Endothelial cell of umbilical vein (primary cell): ENCODE results near the gene MED12L. TPM values are rescaled to one million over a fixed set of nuclear protein-coding genes. Genes with fewer than 3 reads are reported as not detected.

Source experiments
- BruUV-seq: library from RNA; stranded (reverse); fragments of 400-500 nt; replicated peaks from 2 replicates; lab custom pipeline; 2021; lab: Mats Ljungman, UMichigan
- CTCF ChIA-PET: fragments of 300-600, 350-600 bp; sonication (Branson Sonifier 250); formaldehyde crosslinking; loops from one replicate; lab custom pipeline; 2021; ENCODE audit warnings: antibody characterized with exemption, inconsistent platforms; lab: Charles Lee
- POLR2A ChIA-PET: fragments of 300-600, 350-600 bp; sonication (Branson Sonifier 250); formaldehyde crosslinking; loops from one replicate; lab custom pipeline; 2021; ENCODE audit warnings: antibody characterized with exemption, inconsistent platforms; lab: Charles Lee
- DNase-seq: peaks from one replicate; pipeline ENCODE4 v3.0.0-alpha.2; 2011; ENCODE audit warnings: low read depth, low spot score
- FAIRE-seq: peaks from 2 replicates; lab custom pipeline; 2011; peaks lifted over from hg19 to GRCh38; lab: Jason Lieb, UNC
- H2AFZ ChIP-seq: 2 replicates; pipeline ENCODE4 v1.6.0; 2012; ENCODE audit warnings: low read depth, low read length, control low read depth, inconsistent platforms
- H3K27ac ChIP-seq: 2 replicates; pipeline ENCODE4 v1.5.1; 2011; ENCODE audit warnings: low read depth, mild to moderate bottlenecking, control low read depth, low read length, moderate library complexity; ENCODE audit not compliant: insufficient read depth
- H3K27me3 ChIP-seq, 2 experiments: 2 replicates each; pipeline versions ENCODE4 v1.6.0 to v1.6.1; 2011; ENCODE audit warnings: low read length in 2 of 2, mixed read lengths in 1 of 2; ENCODE audit not compliant: control insufficient read depth in 2 of 2, insufficient read depth in 2 of 2
- H3K36me3 ChIP-seq, 2 experiments: 2 replicates in 1 of 2; 3 replicates in 1 of 2; pipeline ENCODE4 v1.5.1; 2011; ENCODE audit warnings: low read length in 2 of 2, mild to moderate bottlenecking in 1 of 2, moderate library complexity in 1 of 2; ENCODE audit not compliant: control insufficient read depth in 2 of 2, insufficient read depth in 2 of 2; ENCODE audit errors: extremely low read depth in 1 of 2
- H3K4me1 ChIP-seq: 3 replicates; pipeline ENCODE4 v1.5.1; 2011; ENCODE audit warnings: mild to moderate bottlenecking, low read length; ENCODE audit not compliant: control insufficient read depth, insufficient read depth; ENCODE audit errors: extremely low read depth
- H3K4me2 ChIP-seq: 2 replicates; pipeline ENCODE4 v1.6.1; 2011; ENCODE audit warnings: low read length, control low read depth, mixed read lengths; ENCODE audit not compliant: insufficient read depth
- H3K4me3 ChIP-seq, 3 experiments: fragments of 200-600 bp in 1 of 3; sonication (generic), shearing (Covaris generic) in 1 of 3; replicated peaks in 1 of 3; 2 replicates each; pipeline ENCODE4 v1.5.1; 2011 to 2016; ENCODE audit warnings: control low read depth in 3 of 3, low read length in 3 of 3, mild to moderate bottlenecking in 2 of 3, inconsistent platforms in 1 of 3, low read depth in 1 of 3, moderate library complexity in 1 of 3; ENCODE audit not compliant: insufficient read depth in 1 of 3
- H3K79me2 ChIP-seq: 2 replicates; pipeline ENCODE4 v1.6.0; 2012; ENCODE audit warnings: low read length, inconsistent platforms; ENCODE audit not compliant: control insufficient read depth, insufficient read depth
- H3K9ac ChIP-seq: replicated peaks from 2 replicates; pipeline ENCODE3; 2011; ENCODE audit warnings: low read length, control low read depth; ENCODE audit not compliant: insufficient read depth; ENCODE audit errors: extremely low read depth
- H3K9me1 ChIP-seq: replicated peaks from 3 replicates; pipeline ENCODE4 v1.6.0; 2011; ENCODE audit warnings: mild to moderate bottlenecking, low read length; ENCODE audit not compliant: control insufficient read depth, insufficient read depth; ENCODE audit errors: extremely low read depth
- H3K9me3 ChIP-seq: replicated peaks from 2 replicates; pipeline ENCODE4 v1.5.1; 2012; ENCODE audit warnings: low read length, inconsistent platforms; ENCODE audit not compliant: control insufficient read depth, insufficient read depth
- H4K20me1 ChIP-seq: replicated peaks from 2 replicates; pipeline ENCODE3; 2011; ENCODE audit warnings: mild to moderate bottlenecking, low read length; ENCODE audit not compliant: control insufficient read depth, insufficient read depth; ENCODE audit errors: extremely low read depth
- EZH2 ChIP-seq: IDR thresholded peaks from 2 replicates; pipeline ENCODE4 v1.6.1; 2012; ENCODE audit warnings: borderline replicate concordance, low read depth, mild to moderate bottlenecking, moderate library complexity, low read length, inconsistent platforms; ENCODE audit not compliant: severe bottlenecking
- FOS ChIP-seq: IDR thresholded peaks from 2 replicates; pipeline ENCODE4 v1.6.1; 2011; ENCODE audit warnings: mild to moderate bottlenecking, low read length, moderate library complexity, borderline replicate concordance; ENCODE audit not compliant: insufficient read depth
- GATA2 ChIP-seq: IDR thresholded peaks from 2 replicates; pipeline ENCODE4 v1.7.0; 2011; ENCODE audit warnings: low read depth, mild to moderate bottlenecking, moderate library complexity, mixed read lengths, low read length; ENCODE audit not compliant: insufficient read length, insufficient read depth
- JUN ChIP-seq: IDR thresholded peaks from 2 replicates; pipeline ENCODE4 v1.6.1; 2011; ENCODE audit warnings: borderline replicate concordance, low read depth; ENCODE audit not compliant: insufficient read length, insufficient read depth
- MAX ChIP-seq: IDR thresholded peaks from 2 replicates; pipeline ENCODE4 v1.6.1; 2011; ENCODE audit not compliant: insufficient read depth, insufficient read length
- MYC ChIP-seq: IDR thresholded peaks from one replicate; pipeline ENCODE4 v1.6.1; 2011; ENCODE audit warnings: mild to moderate bottlenecking, low read depth, low read length
- POLR2A ChIP-seq: IDR thresholded peaks from 2 replicates; pipeline ENCODE4 v1.6.1; 2012; ENCODE audit warnings: low read depth, mild to moderate bottlenecking, control low read depth, low read length
- POLR2AphosphoS5 ChIP-seq: IDR thresholded peaks from 2 replicates; pipeline ENCODE4 v1.6.1; 2012; ENCODE audit warnings: low read depth, mild to moderate bottlenecking, control low read depth, low read length, moderate library complexity; ENCODE audit not compliant: insufficient read depth
- dilution Hi-C: fragments of 300-500 bp; cut with MboI; formaldehyde crosslinking; loops from one replicate; pipeline ENCODE4 v1.15.0; 2019; ENCODE audit warnings: low sequenced_read_pairs; ENCODE audit not compliant: extremely low pct_ligation_motif_present
- intact Hi-C: fragments of 100-400 bp; cut with micrococcal nuclease; formaldehyde crosslinking; loops from one replicate; pipeline ENCODE4 v1.10.0; 2022
- polyA plus RNA-seq, 4 experiments: library from polyadenylated mRNA; depleted of rRNA in 3 of 4; stranded (reverse) in 3 of 4; unstranded in 1 of 4; fragments of >200 nt; gene quantifications; 2 replicates each; pipeline versions ENCODE4 v1.2.1 to v1.2.3, GENCODE V29; 2011 to 2012; ENCODE audit warnings: missing spikeins in 1 of 4
- total RNA-seq: library from RNA; stranded (reverse); gene quantifications from 2 replicates; pipeline ENCODE4 v1.2.3, GENCODE V29; 2021
- TF ChIP-seq, protein P1 (sequence below), 2 donors: IDR thresholded peaks; 1 replicate in 1 of 2; 2 replicates in 1 of 2; pipeline ENCODE4 v1.5.1; 2011; ENCODE audit warnings: low read length in 2 of 2, mild to moderate bottlenecking in 2 of 2, moderate library complexity in 2 of 2, control low read depth in 1 of 2, inconsistent platforms in 1 of 2, low read depth in 1 of 2; ENCODE audit not compliant: insufficient read depth in 1 of 2; ENCODE audit errors: extremely low read depth in 1 of 2

The MED12L gene
- total and polyA plus RNA-seq, 2 donors (not counting 3 experiments of a cell fraction or from before 2014, with no cell fraction given), result 0.03 to 0.27 TPM

DNA sequence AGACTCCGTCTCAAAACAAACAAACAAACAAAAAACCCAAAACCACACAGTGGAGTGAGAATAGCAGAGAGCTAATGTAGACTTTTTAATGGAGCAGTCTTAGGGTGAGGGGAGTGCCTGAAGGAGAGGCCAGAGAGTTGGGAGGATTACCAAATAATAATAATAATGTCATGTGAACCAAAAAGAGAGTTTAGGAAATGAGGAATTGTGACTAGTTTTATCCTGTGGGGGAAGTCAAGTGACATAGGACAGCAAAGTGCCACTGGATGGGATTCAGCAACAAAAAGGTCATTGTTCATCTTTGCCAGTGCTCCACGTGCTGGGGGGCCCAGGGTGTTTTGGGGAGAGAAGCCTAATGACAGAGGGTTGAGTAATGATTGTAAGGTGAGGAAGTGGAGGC, 218.3 kb downstream of the MED12L start:
- CTCF ChIA-PET, result interaction anchor here (2.1 kb wide), 1 partner anchor 23 kb away, joined by 7 read pairs; no protein-coding TSS in a partner anchor

More for the DNA sequence above, 218.3 kb downstream of the MED12L start:
- Histone ChIP-seq H3K36me3 (no peaks in the 10 kb centered on the region), H3K79me2 (no peaks in the 10 kb centered on the region), H2AFZ (no peak overlapping the region), H3K27ac (no peak overlapping the region), H3K4me1 (no peaks in the 10 kb centered on the region), H3K9me3 (no peaks in the 10 kb centered on the region), H3K27me3 (peaks cover 0 to 2% of the 10 kb centered on the region in 2 experiments), H3K4me3 (no peak overlapping the region), H3K9ac (no peak overlapping the region), H3K4me2 (no peak overlapping the region), H3K9me1 (no peaks in the 10 kb centered on the region), H4K20me1 (no peaks in the 10 kb centered on the region)
- BruUV-seq, result no TSS peak
- dilution Hi-C loops (no loop called here), intact Hi-C loops (no loop called here)
- POLR2A ChIA-PET, result interaction anchor here (0.7 kb wide), 1 partner anchor 591 kb away, joined by 3 read pairs; no protein-coding TSS in a partner anchor
- no peak for DNase-seq
- no peak for FAIRE-seq
- TF ChIP-seq POLR2AphosphoS5 (no peak), JUN (no peak), GATA2 (no peak), POLR2A (no peak), MAX (no peak), EZH2 (no peak), FOS (no peak), MYC (no peak)
- TF ChIP-seq, protein P1, sequence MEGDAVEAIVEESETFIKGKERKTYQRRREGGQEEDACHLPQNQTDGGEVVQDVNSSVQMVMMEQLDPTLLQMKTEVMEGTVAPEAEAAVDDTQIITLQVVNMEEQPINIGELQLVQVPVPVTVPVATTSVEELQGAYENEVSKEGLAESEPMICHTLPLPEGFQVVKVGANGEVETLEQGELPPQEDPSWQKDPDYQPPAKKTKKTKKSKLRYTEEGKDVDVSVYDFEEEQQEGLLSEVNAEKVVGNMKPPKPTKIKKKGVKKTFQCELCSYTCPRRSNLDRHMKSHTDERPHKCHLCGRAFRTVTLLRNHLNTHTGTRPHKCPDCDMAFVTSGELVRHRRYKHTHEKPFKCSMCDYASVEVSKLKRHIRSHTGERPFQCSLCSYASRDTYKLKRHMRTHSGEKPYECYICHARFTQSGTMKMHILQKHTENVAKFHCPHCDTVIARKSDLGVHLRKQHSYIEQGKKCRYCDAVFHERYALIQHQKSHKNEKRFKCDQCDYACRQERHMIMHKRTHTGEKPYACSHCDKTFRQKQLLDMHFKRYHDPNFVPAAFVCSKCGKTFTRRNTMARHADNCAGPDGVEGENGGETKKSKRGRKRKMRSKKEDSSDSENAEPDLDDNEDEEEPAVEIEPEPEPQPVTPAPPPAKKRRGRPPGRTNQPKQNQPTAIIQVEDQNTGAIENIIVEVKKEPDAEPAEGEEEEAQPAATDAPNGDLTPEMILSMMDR (IDR thresholded peaks at IDR 0.05; ENCODE audit: extremely low read depth in 1 of 2, insufficient read depth in 1 of 2, low read depth in 1 of 2, low read length in 2 of 2), result no peak
